ENCODE results near the gene P3H3. TPM values are rescaled to one million over a fixed set of nuclear protein-coding genes. Genes with fewer than 3 reads are reported as not detected.

The P3H3 gene
- total and polyA plus RNA-seq, 9 of the 15 experiments (the other 6 are each of a cell fraction or from before 2014, with no cell fraction given): 0.03 to 15.0 (median 4.8) TPM

GRCh38 chr12:6851921-6852650 lies 23.9 kb downstream of the P3H3 start, which contains the start of gene USP5 (continued):
- TF ChIP-seq E2F3 (CRISPR knock-in tag; IDR thresholded peaks at IDR 0.05) (0 out of 2 replicates have a peak, but pooled peaks have one; percentile 61), ZNF431 (CRISPR knock-in tag; IDR thresholded peaks at IDR 0.05) (no peak), TBL1XR1 (IDR thresholded peaks at IDR 0.05; ENCODE audit: low read length in 2 of 2) (no peak), SREBF1 (IDR thresholded peaks at IDR 0.05; ENCODE audit: borderline replicate concordance, low read depth, low read length) (no peak), ZFPM2 (CRISPR knock-in tag; IDR thresholded peaks at IDR 0.05) (0 out of 2 replicates have a peak, but pooled peaks have one; percentile 27), ZNF175 (CRISPR knock-in tag; IDR thresholded peaks at IDR 0.05; ENCODE audit: low read depth) (peak; percentile 98), TARDBP (IDR thresholded peaks at IDR 0.05) (no peak), POLR2A (conservative IDR thresholded peaks at IDR 0.05) (peak; percentile 79), PPARD (CRISPR knock-in tag; IDR thresholded peaks at IDR 0.05) (no peak), OTX1 (CRISPR knock-in tag; IDR thresholded peaks at IDR 0.05) (no peak), PATZ1 (CRISPR knock-in tag; IDR thresholded peaks at IDR 0.05; ENCODE audit: borderline replicate concordance) (no peak), HDAC2 (IDR thresholded peaks at IDR 0.05) (no peak), ZNF589 (CRISPR knock-in tag; IDR thresholded peaks at IDR 0.05; ENCODE audit: low read depth) (peak; percentile 97), ZNF23 (CRISPR knock-in tag; IDR thresholded peaks at IDR 0.05) (no peak), CC2D1A (IDR thresholded peaks at IDR 0.05) (no peak), PURB (CRISPR knock-in tag; IDR thresholded peaks at IDR 0.05; ENCODE audit: low read depth) (no peak), CUX1 (CRISPR knock-in tag; IDR thresholded peaks at IDR 0.05) (peak; percentile 55; the same call in 1 of the 2 replicates), ZFP36 (IDR thresholded peaks at IDR 0.05; ENCODE audit: low read depth, low read length, partially characterized antibody) (no peak), KLF10 (CRISPR knock-in tag; IDR thresholded peaks at IDR 0.05) (no peak), ETS1 (conservative IDR thresholded peaks at IDR 0.05; ENCODE audit: control insufficient read depth, low read depth, low read length) (peak; percentile 100), ZNF586 (CRISPR knock-in tag; conservative IDR thresholded peaks at IDR 0.05) (0 out of 2 replicates have a peak, but pooled peaks have one; percentile 30), RB1 (IDR thresholded peaks at IDR 0.05; ENCODE audit: low read depth) (no peak)

Measured in K562 (cell line).